ENCODE measurements around the gene SMG7.

DNA sequence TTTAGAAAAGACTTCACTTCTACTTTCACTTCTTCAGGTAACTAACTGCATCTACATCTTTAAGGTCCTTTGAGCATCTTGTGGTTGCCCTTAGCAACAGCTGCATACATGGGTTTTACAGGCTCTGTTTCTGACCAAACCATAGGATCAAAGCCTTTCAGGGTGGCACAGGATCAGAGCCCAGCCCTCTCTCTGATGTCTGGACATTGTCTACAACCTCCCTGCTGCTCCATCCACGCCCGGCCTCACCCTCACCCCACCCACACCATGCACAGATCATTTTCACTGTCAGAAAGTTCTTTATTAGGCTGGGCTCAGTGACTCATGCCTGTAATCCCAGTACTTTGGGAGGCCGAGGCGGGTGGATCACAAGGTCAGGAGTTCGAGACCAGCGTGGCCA lies 112.7 kb downstream of the SMG7 start:
- no peak for TF ChIP-seq GATA2 (IDR thresholded peaks at IDR 0.05; ENCODE audit: low read depth, low read length)
- no peak for TF ChIP-seq GATA3 (IDR thresholded peaks at IDR 0.05; ENCODE audit: low read depth, low read length)
